ENCODE results near the gene SNIP1.
"Not testable (repeated sequence)": the region's sequence is repeated elsewhere in the genome, so short reads cannot be mapped to it uniquely, and the experiment has no call there.

GRCh38 chr1:37539154-37539553, 14.9 kb downstream of the SNIP1 start:
- not testable (repeated sequence) for TF ChIP-seq CTCF (conservative IDR thresholded peaks at IDR 0.05); EZH2 (IDR thresholded peaks at IDR 0.05; ENCODE audit: low read depth)

All from PC-9 (cell line).